Skeletal muscle satellite cell (primary cell): ENCODE results near the gene SPTBN2.

ENCODE experiments used
- H3K27me3 ChIP-seq: 2 replicates; pipeline ENCODE4 v1.7.0; 2013; ENCODE audit warnings: low read length; ENCODE audit not compliant: control insufficient read depth, insufficient read depth
- H3K36me3 ChIP-seq: 2 replicates; pipeline ENCODE4 v1.7.0; 2013; ENCODE audit warnings: mild to moderate bottlenecking, control low read depth, low read length; ENCODE audit not compliant: insufficient read depth
- H3K4me1 ChIP-seq: 2 replicates; pipeline ENCODE4 v1.7.0; 2013; ENCODE audit warnings: low read length; ENCODE audit not compliant: control insufficient read depth, insufficient read depth
- H3K4me2 ChIP-seq: 2 replicates; pipeline ENCODE4 v1.7.0; 2013; ENCODE audit warnings: mild to moderate bottlenecking, low read length
- H3K4me3 ChIP-seq: 2 replicates; pipeline ENCODE4 v1.7.0; 2013; ENCODE audit warnings: low read length
- H3K9ac ChIP-seq: 2 replicates; pipeline ENCODE4 v1.7.0; 2013; ENCODE audit warnings: mild to moderate bottlenecking, low read depth, low read length, moderate library complexity
- H3K9me3 ChIP-seq: replicated peaks from 2 replicates; pipeline ENCODE4 v1.7.0; 2013; ENCODE audit warnings: mild to moderate bottlenecking, control low read depth, low read length

The SPTBN2 gene

DNA sequence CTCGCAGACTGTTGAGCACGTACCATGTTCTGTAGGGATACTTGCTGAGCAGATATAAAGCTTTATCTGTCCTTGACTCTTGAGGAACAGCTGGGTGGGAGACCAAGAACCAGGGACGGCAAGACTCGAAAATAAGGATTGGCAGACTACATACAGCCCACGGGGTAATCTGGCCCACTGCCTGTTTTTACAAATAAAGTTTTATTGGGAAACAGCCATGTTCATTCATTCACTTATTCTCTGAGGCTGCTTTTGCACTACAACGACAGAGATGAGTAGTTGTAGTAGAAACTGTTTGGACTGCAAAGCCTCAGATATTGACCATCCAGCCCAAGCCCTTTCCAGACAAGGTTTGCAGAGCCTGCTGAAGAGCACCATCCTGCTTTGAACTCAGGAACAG is 31.0 kb downstream of the SPTBN2 start:
- Histone ChIP-seq H3K9ac (no peak overlapping the region), H3K4me1 (no peaks in the 10 kb centered on the region), H3K36me3 (no peaks in the 10 kb centered on the region)

GRCh38 chr11:66696146-66696545 is 32.9 kb downstream of the SPTBN2 start:
- no peak overlapping the region for H3K4me3 ChIP-seq
- no peaks in the 10 kb centered on the region for H3K4me1 ChIP-seq
- no peak overlapping the region for H3K9ac ChIP-seq
- peaks cover 5% of the 10 kb centered on the region for H3K27me3 ChIP-seq
- no peaks in the 10 kb centered on the region for H3K36me3 ChIP-seq
- H3K9me3 ChIP-seq, result no peaks in the 10 kb centered on the region
- no peak overlapping the region for H3K4me2 ChIP-seq

More for the DNA sequence above, 31.0 kb downstream of the SPTBN2 start:
- Histone ChIP-seq H3K27me3 (peaks cover 5% of the 10 kb centered on the region), H3K4me3 (no peak overlapping the region), H3K9me3 (no peaks in the 10 kb centered on the region), H3K4me2 (no peak overlapping the region)

DNA sequence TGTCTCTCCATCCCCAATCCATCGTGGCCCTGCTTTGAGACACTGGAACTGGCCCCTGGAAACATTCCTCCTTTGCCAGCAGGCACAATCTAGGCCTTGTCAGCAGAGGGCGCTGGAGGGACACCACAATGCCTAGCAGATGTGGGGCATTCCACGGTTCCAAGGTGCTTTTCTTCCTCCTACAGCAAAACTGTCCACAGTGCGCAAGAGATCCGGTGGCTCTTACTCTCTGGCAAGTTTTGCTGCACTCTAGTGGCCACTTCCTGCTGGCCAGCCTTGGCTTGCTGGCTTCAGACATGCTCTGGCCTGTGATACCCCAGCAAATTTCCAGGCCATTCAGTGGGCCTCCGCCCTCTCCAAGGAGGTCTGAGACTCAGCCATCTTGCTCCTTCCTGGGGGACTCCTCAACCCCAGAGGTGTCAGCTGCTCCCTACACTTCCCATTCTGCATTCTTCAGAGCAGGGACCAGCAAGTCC is 34.2 kb downstream of the SPTBN2 start:
- Histone ChIP-seq H3K9me3 (no peaks in the 10 kb centered on the region), H3K36me3 (no peaks in the 10 kb centered on the region), H3K27me3 (peaks cover 5% of the 10 kb centered on the region), H3K4me3 (no peak overlapping the region), H3K4me2 (no peak overlapping the region), H3K9ac (no peak overlapping the region), H3K4me1 (no peaks in the 10 kb centered on the region)

- Histone ChIP-seq H3K36me3 (no peaks in the 10 kb centered on the region), H3K9me3 (no peaks in the 10 kb centered on the region), H3K9ac (no peak overlapping the region), H3K4me3 (no peak overlapping the region), H3K4me1 (no peaks in the 10 kb centered on the region), H3K4me2 (no peak overlapping the region), H3K27me3 (peaks cover 5% of the 10 kb centered on the region)
Observed at GRCh38 chr11:66694056-66694410, 35.0 kb downstream of the SPTBN2 start.

DNA sequence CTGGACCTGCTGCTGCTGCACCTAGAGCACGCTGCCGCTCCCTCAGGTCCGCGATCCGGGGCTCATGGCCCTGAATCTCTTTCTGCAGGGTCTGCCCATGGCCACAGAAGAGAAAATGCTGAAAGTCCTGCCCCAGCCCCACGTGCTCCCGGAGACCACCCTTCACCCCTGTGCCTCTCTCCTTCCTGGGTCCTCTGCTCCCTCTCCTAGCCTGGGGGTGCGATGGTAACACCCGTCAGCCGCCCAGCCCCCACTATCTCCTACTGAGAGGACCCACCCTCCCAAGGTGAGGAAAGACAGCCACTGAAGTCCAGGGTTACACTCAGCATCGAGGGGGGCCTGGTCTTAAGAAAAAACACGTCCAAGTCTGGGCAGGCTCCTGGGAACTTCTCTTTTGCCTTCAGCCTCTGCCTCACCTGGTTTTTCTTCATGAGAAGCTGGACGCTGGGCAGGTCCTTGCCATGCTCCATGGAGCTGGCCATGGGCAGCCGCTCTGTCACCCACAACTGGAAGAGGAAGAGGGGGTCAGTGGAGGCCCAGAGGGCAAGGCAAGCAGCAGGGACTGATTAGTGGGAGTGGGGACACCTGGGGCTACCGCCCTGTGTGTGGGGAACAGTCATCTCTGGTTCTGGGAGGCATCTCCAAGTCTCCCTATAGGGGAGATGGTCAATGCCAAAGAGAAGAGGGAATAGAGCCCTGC is 35.5 kb downstream of the SPTBN2 start:
- peaks cover 5% of the 10 kb centered on the region for H3K27me3 ChIP-seq
- H3K36me3 ChIP-seq, result no peaks in the 10 kb centered on the region

GRCh38 chr11:66692871-66693331 is 36.1 kb downstream of the SPTBN2 start:
- Histone ChIP-seq H3K27me3 (peaks cover 5% of the 10 kb centered on the region), H3K4me1 (no peaks in the 10 kb centered on the region), H3K36me3 (no peaks in the 10 kb centered on the region), H3K4me2 (no peak overlapping the region), H3K9me3 (no peaks in the 10 kb centered on the region), H3K4me3 (no peak overlapping the region), H3K9ac (no peak overlapping the region)

More for the DNA sequence above, 35.5 kb downstream of the SPTBN2 start:
- Histone ChIP-seq H3K9me3 (no peaks in the 10 kb centered on the region), H3K4me1 (no peaks in the 10 kb centered on the region), H3K4me3 (no peak overlapping the region), H3K4me2 (no peak overlapping the region), H3K9ac (no peak overlapping the region)

GRCh38 chr11:66692446-66692845 is 36.6 kb downstream of the SPTBN2 start:
- Histone ChIP-seq H3K36me3 (no peaks in the 10 kb centered on the region), H3K9me3 (no peaks in the 10 kb centered on the region), H3K9ac (no peak overlapping the region), H3K4me2 (no peak overlapping the region), H3K4me3 (no peak overlapping the region), H3K27me3 (peaks cover 5% of the 10 kb centered on the region), H3K4me1 (no peaks in the 10 kb centered on the region)

DNA sequence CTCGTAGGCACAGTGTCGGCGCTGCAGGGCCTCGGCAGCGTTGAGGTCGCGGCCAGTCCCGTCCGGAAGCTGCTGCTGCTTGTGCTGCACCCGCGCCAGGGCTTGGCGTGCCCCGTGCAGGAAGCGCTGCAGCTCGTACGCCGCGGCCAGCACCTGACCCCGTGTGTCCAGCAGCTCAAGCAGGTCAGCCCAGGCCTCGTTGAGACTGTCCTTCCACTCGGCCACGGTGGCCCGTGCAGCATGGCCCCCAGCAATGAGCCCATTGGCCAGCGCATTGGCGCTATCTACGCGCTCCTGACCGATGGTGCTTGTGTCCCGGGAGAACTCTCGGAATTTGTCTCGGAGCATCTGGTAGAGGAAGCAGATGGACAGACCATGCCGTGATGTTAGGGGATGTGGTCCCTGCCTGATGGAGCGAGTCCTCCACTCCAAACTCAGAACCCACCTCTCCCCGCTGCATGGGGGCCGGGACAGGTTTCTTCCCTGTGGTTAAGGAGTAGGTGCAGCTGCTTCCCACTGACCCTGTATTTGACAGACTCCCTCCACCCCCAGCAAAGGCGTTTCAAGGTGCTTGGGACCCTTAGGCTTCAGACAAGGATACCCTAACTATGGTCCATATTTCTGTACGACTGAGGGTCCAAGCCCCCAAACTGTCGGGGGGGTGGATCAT is 37.6 kb downstream of the SPTBN2 start:
- Histone ChIP-seq H3K4me1 (no peaks in the 10 kb centered on the region), H3K36me3 (no peaks in the 10 kb centered on the region), H3K9me3 (no peaks in the 10 kb centered on the region), H3K27me3 (no peaks in the 10 kb centered on the region), H3K9ac (no peak overlapping the region), H3K4me2 (no peak overlapping the region), H3K4me3 (no peak overlapping the region)

DNA sequence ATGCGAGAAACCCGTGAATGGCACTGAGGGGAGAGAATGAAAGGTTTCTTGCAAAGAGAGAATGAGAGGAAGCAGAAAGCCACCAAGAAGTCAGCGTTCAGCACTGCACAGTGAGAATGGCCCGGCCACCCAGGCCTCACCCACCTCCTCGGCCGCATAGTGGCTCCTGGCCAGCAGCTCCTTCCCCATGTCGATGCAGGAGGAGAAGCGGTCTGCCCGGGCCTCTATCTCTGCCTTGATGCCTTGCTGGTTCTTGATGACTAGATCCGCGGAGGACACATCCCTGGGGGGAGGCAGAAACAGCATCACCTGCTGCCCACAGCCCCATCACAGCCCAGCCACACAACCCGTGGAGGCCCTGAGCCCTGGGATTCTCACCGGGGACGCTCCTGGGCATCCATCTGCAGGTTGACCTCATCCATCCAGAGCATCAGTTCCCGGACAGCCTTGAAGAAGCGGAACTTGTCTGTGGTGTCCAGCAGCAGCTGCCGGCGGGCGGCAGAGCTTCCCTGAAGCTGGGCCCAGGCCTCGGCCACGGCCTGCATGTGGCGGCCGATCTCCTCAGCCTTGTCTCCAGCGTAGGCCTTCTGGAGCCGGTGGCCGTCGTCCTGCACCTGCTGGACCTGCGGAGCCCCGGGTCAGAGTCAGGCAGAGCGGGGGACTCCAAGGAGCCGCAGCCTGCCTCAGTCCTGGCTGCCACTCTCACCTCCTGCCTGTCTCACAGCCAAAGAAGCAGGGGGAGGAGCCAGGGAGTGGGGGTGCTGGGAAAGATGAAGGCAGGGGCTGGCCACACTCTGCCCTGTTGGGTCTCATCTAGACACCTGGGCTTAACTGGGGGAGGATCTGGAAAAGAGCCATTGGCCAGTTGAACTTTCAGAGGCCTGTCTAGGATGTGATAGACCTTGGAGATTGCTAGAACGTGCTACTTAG is 39.1 kb downstream of the SPTBN2 start:
- H3K9me3 ChIP-seq, result no peaks in the 10 kb centered on the region
- H3K4me1 ChIP-seq, result no peaks in the 10 kb centered on the region
- H3K36me3 ChIP-seq, result no peaks in the 10 kb centered on the region
- H3K4me2 ChIP-seq, result no peak overlapping the region
- no peak overlapping the region for H3K4me3 ChIP-seq
- no peaks in the 10 kb centered on the region for H3K27me3 ChIP-seq
- H3K9ac ChIP-seq, result no peak overlapping the region

- Histone ChIP-seq H3K9ac (no peak overlapping the region), H3K27me3 (no peaks in the 10 kb centered on the region), H3K9me3 (no peaks in the 10 kb centered on the region), H3K36me3 (no peaks in the 10 kb centered on the region), H3K4me2 (no peak overlapping the region), H3K4me1 (no peaks in the 10 kb centered on the region), H3K4me3 (no peak overlapping the region)
Observed at GRCh38 chr11:66688561-66689534, 40.2 kb downstream of the SPTBN2 start.
